IPS DF 19.7 (cell line): ENCODE results near the gene HPX.

Source experiments
- DNase-seq: peaks from one replicate; pipeline ENCODE4 v3.0.0-alpha.2; 2013; ENCODE audit warnings: low read depth, low spot score

HPX gene

DNA sequence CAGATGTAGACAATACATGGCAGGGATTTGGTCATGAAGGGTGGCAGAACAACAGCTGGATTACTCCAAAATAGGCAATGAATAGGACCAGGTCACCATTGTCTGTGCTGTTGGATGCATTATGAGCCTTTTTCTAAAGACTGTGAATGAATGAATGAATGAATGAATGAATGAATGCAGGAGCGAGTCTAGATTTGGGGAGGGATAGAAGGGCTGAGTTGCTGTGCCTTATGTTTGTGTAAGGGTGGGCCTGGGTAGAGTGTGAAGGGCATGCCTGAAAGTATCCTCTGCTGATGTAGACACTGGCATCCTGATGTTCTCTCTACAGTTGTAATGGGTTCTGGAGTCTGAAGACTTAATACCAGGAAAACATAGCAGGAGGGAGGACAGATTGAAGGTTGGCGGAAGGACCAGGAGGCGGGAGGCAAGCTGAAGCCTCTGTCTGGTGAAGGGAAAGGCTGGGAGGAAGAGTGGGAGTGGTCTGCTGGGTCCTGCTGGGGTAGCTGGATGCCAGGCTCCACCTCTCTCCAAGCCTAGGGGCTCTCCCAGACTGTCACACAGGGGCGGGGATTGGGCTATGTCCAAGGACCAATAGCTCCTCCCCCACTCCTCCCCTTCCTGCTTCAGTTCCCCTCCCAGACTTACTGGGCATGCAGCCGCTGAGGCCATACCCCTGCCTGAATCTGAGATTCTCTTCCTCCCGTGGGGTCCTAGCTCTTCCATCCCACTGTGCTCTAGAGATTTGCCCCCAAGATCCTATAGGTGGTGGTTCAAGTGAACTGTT, 28.1 kb upstream of the HPX start:
- DNase-seq: peak; percentile 95

DNA sequence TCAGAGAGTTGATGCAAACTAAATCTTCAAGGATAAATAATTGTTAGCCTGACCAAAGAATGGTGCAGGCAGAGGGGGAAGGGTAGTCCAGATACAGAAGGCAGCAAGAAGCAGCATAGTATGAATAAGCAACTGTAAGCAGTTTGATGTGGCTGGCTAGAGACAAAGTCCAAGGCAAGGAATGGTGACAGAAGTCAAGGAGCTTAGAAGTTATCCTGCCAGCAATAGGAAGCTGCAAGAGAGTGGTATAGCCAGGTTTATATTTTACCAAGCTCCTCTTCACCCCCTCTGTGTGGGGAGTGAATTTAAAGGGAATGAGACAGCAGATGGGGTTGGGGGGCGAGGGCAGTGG, 18.3 kb upstream of the HPX start:
- no peak for DNase-seq

DNA sequence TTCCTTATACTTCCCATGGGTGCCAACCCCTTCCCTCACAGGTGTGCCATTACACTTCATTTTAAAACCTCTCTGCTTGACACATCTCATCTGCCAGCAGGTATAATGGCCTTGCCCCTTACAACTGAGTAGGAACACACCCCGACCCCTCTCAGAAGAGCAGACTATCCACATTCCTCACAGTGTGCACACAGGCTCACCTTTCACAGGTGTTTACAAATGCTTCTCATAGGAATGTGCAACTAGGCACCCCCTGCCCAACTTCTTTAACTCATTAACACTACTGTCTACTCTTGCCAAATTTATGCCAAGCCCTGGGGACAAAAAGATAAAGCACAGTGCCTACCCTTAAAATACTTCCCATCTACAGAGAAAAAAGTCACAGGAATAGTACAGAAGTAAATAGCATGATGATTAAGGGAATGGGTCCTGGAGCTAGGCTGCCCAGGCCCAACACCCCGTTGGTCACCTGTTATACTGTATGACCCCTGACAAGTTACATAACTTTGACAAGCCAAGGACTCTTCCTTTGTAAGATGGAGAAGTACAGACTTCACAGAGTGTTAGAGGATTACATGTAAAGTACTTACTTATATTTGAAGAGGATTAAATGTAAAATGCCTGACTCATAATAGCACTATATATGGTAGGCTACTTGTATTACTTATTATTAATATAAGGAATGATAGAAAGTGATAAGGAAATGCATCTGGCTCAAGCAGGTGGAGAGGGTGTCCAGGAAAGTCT, 17.7 kb upstream of the HPX start:
- DNase-seq: no peak

DNA sequence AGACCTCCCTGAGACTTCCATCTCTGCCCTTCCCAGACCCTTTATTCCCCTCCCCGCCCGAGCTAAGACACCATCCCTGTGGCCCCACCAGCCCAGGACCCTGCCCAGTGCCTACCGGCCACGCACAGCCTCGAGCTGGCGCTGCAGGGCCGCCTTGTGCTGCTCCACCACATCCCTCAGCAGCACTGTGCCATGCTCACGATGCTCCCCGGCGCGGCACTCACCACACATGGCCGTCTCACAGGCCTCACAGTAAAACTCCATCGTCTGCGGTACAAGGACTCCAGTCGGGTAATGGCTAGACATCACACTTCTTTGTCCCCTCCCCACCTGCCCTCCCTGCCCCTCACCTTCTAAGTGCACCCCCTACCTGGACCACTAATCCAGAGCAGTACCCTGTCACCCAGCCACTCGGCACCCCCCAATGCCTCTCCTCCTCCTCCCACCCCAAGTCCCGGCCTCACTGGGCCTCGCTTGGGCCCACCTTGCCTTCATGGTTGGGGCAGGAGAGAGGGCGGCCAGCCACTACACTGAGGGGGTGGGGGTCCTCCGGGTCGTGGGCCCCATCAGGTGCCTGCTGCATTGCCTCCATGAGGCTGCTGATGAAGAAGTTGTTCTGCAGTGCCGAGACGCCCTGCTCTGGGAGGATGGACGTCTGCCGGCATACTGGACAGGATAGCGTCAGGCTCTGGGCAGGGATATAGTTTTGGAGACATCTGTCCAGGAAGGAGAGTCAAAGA, 17.0 kb upstream of the HPX start:
- no peak for DNase-seq

DNA sequence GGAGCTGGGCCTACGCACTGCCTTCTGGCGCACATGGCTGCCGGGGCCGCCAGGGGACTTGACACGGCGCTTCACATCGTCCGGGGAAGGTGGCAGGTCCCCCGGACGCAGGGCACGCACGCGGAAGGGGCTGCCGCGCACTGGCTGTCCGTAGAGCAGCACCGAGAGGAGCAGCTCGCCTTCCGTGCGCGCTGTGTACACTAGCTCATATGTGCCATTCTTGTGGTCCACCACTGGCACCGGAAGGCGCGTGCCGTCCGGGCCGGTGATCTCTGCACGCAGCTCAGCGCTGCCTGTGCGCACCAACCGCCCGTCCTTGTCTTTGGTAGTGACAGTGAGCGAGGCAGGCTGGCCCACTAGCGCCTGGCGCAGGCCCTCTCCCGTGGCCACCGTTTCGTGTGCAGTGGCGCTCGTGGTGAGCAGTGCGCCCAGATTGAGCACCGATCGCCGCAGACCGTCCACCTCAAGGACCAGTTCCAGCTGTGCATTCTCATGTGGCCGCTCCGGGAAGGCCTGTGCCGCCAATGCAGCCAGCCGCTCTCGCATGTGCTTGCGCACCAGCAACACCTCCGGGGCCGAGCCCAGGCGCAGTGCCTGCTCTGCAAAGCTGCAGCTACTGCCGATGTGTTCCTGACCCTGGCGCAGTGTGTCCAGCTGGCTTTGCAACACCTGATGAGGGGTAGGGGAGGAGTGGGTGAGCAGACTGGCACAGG, 15.7 kb upstream of the HPX start:
- no peak for DNase-seq

DNA sequence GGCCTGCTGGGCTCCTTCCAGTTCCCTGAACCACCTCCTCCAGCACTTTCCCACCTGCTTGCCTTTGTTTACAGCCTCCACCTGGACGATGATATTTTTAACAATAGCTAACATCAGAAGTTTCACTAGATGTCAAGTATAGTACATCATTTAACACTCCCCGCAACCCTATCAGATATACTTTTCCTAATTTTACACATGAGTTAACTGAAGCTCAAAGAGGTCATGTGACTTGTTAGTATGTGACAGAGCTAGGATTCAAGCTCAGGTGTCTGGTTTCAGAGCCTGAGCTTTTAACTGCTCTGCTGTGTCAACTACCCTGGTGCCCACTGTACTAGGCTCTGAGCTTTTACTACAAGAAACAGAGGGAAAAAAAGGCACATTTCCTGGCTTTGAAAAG, 14.3 kb upstream of the HPX start:
- DNase-seq: no peak

DNA sequence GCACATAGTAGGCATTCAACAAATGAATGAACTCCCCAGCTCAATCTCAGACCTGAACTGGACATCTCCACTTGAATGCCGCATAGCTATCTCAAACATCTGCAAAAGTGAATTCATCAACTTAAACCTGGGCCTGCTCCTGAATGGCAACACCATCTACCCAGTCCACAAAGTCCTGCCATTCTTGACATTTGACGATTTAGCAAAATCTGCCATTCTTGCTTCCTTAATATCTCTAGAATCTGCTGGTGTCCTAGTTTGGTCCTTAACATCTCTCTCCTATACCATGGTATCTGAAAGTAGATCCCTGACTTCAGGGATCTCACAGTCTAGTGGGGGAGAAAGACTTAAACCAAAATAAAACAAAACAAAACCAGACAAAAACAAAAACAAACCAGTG, 12.4 kb upstream of the HPX start:
- DNase-seq: no peak

DNA sequence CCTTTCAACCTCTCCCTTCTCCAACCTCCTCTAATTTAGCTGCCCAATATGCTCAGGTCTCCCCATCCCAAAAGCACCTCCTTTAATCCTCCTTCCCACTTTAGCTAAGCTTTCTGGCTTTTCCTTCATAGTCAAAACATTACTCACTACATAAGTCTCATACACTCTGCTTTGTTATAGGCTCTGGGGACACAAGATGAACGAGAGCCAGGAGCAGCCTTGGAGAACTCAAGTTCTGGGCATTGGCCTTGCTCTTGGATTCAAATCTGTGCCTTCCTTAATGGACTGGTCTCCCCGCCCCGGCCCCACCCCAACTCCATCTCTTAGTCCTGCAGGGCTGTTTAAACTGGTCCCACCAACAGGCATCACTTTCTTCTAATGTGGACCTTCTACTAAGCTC, 11.4 kb upstream of the HPX start:
- DNase-seq: no peak

DNA sequence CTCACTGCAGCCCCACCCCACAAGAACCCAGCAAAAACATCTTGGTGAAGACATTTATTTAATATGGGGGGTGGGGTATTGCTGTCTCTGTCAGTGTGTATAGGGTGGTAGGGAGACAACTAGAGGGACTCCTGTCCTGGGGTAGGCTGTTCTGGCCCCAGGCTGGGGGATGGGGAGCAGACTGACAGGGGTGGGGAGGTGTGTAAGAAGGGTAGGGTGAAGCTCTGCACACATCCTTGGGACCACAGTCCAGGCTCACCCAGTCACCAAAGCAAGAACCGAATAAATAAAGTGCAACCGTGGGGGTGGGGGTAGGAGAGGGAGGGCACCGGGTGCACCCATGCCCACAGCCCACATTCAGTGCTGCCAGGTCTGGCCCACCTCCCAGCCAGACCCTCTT, 7.8 kb upstream of the HPX start:
- DNase-seq: no peak

DNA sequence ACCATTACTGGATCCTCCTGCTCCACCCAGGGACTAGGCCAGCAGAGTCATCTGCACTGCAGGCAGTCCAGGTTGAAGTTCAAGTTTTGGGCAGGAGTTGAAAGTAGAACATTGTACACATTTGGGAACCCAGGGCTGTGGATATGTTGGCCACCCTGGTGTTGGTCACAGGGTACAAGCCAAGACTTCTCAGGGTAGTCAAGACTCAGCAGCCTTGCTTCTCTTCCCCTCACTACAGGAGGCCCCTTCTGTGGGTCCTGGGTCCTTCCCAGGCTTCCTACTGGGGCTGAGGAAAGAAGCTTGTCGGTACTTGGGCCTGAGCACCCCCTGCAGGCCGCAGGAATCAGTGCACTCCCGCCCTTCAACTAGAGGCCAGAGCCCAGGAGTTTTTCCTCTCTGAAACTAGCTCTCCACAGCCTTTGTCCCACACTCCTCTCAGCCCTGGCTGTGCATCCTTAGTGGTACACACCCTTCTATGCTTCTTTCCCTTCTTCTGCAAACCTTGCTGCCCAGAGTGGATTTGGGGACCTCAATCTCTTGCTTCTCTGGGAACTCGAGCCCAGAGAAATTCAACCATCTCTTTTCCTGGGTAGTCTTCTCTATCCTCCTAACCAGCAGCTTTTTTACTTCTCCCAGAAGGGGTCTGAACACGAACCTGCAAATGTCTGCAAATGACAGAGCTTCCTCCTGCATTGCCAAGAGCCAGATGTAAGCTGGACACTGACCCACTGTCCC, 2.6 kb upstream of the HPX start:
- DNase-seq: no peak

DNA sequence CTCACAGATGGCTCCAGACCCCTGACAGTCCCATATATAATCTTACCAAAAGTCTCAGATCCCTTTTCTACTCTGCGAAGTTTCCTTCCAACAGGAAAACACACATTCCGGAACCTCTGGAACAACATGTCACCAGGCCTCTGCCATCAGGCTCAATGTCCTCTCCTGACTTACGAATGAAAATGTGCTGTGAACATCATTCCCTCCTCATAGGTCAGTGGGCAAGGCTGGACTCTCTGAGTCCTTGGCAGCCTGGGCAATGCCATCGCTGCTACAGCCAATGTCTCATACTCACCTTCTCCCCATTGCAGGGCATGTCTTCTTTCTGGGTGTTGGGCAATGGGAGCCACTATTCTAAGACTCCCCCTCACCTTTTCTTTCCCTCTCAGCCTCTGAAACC, 1.7 kb upstream of the HPX start:
- DNase-seq: no peak

DNA sequence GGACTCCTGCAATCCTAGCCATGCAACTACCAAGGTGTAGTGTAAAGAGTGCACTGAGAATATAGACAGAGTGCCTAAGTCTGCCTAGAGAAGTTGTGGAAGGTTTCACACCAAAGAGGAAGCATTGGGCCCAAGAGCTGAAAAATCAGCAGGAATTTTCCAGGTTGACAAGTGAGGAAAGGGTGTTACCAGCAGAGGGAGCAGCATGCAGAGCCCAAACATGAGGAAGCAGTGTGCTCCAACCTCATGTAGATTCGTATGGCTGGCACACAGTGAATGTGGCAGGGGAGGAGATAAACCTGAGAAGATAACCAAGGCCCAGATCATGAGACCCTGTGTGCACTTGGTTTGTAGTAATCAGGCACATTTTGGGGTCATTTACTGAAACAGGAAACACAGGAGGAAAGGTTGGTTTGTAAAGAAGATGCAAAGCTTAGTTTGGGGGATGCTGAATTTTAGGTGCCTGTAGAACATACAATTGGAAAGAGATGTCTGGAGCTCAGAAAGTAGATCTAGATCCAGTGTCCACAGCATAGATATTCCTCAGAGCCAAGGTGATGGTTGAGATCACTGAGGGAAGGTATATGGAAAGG, 1.7 kb downstream of the HPX start:
- DNase-seq: peak; percentile 35

DNA sequence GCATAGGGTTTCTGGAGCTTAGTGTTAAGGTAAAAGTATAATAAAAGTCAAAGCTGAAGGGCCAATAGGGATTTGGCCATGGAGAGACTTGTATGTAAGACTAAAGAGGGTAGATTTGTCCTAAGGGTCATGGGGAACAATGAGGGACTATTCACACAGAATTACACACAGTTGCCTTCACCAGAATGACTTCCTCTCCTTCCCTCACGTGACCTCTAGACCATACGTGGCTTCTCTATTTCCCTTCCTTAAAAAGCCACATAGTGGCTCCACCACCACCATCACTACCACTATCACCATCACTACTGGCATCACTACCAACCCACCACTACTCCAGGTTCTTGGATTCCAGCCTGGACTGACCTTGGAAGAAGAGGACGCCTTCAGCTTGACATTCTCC, 2.8 kb downstream of the HPX start:
- DNase-seq: no peak

DNA sequence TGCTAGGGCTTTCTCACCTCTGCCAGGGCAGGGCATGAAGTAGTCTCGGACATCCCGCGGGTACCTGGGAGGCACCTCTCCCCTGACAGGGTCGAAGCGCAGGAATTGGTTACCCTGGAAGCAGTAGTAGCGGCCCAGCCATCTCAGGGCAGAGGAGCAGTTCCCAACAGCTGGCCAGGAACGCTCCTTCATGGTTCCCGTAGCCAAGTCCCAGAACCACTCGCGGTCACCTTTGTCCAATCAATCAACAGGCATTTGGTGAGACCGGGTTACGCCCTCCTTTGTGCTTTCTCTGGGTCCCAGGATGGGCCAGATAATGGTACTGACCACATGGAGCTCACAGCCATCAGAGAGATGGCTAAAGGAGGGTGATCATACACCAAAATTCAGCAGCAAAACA, 3.4 kb downstream of the HPX start:
- no peak for DNase-seq

DNA sequence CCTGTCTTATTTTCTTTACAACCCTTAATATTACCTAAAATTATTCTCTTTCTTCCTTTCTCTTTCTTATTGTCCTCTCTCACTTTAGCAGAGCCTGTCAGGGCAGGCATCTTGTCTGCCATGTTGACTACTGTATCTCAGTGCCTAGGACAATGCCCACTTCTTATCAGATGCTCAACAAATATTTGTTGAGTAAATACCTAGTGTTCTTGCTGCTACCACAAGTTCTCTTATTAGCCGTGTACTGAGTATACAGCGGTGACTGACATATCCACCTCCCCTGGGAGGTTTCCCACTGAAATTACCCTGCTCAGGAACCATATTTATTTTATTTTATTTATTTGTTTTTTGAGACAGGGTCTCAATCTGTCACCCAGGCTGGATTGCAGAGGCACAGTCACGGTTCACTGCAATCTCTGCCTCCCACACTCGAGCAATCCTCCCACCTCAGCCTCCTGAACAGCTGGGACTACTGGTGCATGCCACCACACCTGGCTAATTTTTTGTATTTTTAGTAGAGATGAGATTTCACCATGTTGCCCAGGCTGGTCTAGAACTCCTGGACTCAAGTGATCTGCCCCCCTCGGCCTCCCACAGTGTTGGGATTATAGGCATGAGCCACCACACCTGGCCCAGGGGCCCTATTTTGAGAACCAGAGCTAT, 6.7 kb downstream of the HPX start:
- DNase-seq: no peak

DNA sequence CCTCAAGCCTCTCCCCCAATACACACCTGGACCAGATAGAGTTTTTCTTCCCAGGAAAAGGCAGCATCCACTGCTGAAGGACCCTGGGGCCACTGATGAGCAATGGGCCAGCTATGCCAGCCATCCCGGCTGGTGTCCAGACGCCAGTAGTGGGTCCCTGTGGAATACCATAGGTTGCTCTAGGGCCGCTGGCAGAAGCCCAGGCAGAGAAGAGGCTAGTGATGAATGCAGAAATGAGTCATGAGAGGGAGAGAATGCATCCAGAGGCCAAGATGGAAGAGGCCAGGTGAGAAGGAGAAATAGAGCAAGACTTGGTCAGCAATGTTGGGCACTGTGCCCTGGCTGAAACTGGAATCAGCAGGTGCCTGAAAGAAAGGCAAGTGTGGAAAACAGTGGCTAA, 8.9 kb downstream of the HPX start:
- DNase-seq: no peak

DNA sequence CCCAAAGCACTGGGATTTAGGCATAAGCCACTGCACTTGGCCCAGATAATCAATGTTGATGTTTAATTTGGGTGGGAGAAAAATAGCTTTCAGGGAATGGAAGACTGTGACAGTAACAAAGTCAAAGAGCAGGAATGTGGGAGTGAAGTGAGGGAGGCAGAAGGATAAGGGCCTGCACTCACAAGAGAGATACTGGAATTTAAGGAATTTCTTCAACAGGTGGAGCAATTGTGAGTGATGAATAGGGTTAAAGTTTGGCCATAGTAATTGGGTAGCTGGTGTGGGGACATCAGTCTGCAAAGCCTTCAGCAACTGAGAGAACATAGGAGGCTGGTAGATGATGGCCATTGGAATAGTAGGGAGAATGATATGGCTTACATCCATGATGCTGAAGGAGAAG, 13.3 kb downstream of the HPX start:
- DNase-seq: peak; percentile 35

DNA sequence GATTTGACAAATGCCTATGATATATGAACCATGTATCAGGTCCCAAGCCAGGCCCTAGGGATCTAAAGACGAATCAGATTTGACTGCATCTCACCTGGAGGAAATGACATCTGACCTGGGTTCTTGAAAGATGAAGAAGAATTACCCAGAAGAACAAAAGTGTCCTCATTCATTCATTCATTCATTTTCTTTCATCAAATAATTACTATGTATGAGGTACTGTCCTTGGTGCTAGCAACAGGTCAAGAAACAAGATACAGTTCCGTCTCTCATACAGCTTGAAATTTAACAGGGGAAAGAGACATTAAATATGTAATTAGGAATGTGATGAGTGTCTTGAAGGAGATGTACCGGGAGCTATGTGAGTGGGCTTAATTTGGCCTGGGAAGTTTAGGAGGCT, 20.1 kb downstream of the HPX start:
- DNase-seq: no peak

DNA sequence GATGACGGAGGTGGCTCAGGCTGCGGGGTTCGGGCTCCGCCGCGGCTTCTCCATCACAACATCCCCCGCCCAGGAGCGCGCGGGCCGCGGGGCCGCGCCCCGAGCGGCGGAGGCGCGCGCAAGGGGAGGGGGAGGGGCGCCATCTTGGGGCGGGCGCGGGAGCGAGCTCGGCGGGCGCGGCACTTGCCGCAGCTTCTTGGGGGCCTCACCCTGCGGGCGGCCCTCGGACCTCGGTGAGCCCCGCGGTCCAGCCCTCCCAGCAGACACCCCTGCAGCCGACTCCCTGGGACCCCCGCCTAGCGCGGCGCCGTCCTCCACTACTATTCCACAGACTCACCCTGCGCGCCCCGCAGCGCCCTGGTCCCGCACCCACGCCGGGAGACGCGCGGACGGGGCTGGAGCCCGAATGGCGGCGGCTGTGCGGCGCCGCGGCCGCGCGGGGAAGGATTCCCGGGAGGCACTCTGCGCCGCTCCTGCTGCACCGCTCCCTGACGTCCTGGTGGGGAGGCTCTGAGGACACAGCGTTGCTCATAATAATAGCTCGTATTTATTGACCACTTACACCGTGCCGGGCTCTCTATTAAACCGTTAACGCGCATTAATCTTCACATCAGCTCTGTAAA, 21.7 kb downstream of the HPX start, which contains the start of gene APBB1:
Gene APBB1 (minus strand): TSS at position 86 of the 623 bp plus-strand sequence. CDS start 7,747 bp downstream, outside the sequence.
- DNase-seq: no peak

DNA sequence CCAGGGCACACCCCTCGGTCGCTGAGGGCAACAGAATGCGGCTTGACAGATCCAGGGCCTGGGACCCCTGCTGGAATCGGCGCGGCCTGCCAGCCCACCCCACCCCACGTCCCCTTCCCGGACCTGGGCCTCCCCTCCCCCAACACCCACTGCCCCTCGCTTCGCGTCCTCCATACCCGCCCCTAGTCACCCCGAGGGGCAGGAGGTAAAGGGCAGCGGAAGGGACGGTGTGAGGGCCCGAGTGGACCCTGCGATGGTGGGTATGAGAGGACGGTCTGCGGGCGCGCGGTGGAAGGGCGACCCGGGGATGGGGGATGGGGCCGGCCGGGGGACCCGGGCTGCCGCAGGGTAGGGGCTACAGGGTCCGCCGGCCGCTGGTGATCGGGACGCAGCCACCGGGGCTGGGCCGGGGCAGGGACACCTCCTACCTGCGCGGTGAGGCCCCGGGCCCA, 22.2 kb downstream of the HPX start:
- no peak for DNase-seq
